ENCODE results near the gene PAXX. TPM values are rescaled to one million over a fixed set of nuclear protein-coding genes. Genes with fewer than 3 reads are reported as not detected.

PAXX gene
- total RNA-seq, 1 experiment from 2014 or later = 89.0 TPM

GRCh38 chr9:136951541-136952320 lies 40.5 kb upstream of the PAXX start, which contains the start of gene LCN12:
TSS of gene LCN12 (plus strand) at chr9:136952273. CDS start at chr9:136952328, 55 bp downstream.
- no peaks in the 10 kb centered on the region for H3K27me3 ChIP-seq (ENCODE audit: insufficient read depth, low read length)
- no peak for ATAC-seq
- no peaks in the 10 kb centered on the region for H3K9me3 ChIP-seq (ENCODE audit: control insufficient read depth in 1 of 2, insufficient read depth in 1 of 2, low read depth in 1 of 2, low read length in 2 of 2)
- H3K27ac ChIP-seq (ENCODE audit: low read depth, low read length) = no peak within 1 kb of the TSS
- BruUV-seq (replicated peaks) = no TSS peak
- no peak within 1 kb of the TSS for H2AFZ ChIP-seq (ENCODE audit: low read depth, low read length, poor library complexity, severe bottlenecking)
- ChIA-PET RAD21 (ENCODE audit: low non-redundant PET in 1 of 2, low total read pairs in 2 of 2, uncharacterized antibody in 2 of 2, unreplicated experiment in 2 of 2) (no interaction called here), CTCF (interaction anchor here (0.5 to 1.5 kb wide), 3 partner anchors 40 to 95 kb away, joined by 3 to 4 read pairs (median 3); no protein-coding TSS in a partner anchor), POLR2A (interaction anchor here (1.0 kb wide), 1 partner anchor 27 kb away, joined by 3 read pairs; no protein-coding TSS in a partner anchor)
- TF ChIP-seq CBX3 (IDR thresholded peaks at IDR 0.05; ENCODE audit: low read depth) (no peak), REST (IDR thresholded peaks at IDR 0.05; ENCODE audit: low read depth) (no peak), RAD21 (IDR thresholded peaks at IDR 0.05; ENCODE audit: low read depth) (no peak), JUND (IDR thresholded peaks at IDR 0.05) (no peak), ZBTB33 (IDR thresholded peaks at IDR 0.05; ENCODE audit: extremely low read depth, insufficient replicate concordance, low read length) (no peak), EGR1 (IDR thresholded peaks at IDR 0.05; ENCODE audit: low read depth) (no peak), EZH2phosphoT487 (IDR thresholded peaks at IDR 0.05; ENCODE audit: borderline replicate concordance) (no peak), ZNF274 (IDR thresholded peaks at IDR 0.05; ENCODE audit: low read depth, low read length) (no peak), FOSL1 (IDR thresholded peaks at IDR 0.05; ENCODE audit: low read depth) (no peak), POLR2AphosphoS5 (IDR thresholded peaks at IDR 0.05; ENCODE audit: low read depth, low read length) (no peak), SIN3A (IDR thresholded peaks at IDR 0.05; ENCODE audit: low read depth) (no peak), ZFX (IDR thresholded peaks at IDR 0.05) (no peak)
- H4K20me1 ChIP-seq (ENCODE audit: insufficient read depth) = no peaks in the 10 kb centered on the region
- no peak within 1 kb of the TSS for H3K4me3 ChIP-seq (replicated peaks in 1 of 2; ENCODE audit: low read depth in 1 of 2, low read length in 2 of 2)
- H3K36me3 ChIP-seq (ENCODE audit: control insufficient read depth in 1 of 2, insufficient read depth in 2 of 2, low read length in 2 of 2) = no peaks in the 10 kb centered on the region
- no peak within 1 kb of the TSS for H3K4me2 ChIP-seq (ENCODE audit: low read length)
- H3K9me2 ChIP-seq (ENCODE audit: insufficient read depth) = no peaks in the 10 kb centered on the region
- no peaks in the 10 kb centered on the region for H3K79me2 ChIP-seq (ENCODE audit: insufficient read depth, low read length)
- peaks cover 20 to 40% of the 10 kb centered on the region in 2 experiments for H3K4me1 ChIP-seq (ENCODE audit: control insufficient read depth in 1 of 2, insufficient read depth in 2 of 2, low read length in 2 of 2)
- intact Hi-C loops (cut with micrococcal nuclease) = no loop called here
- no peak for DNase-seq (ENCODE audit: low read depth, low spot score)
- H3K9ac ChIP-seq (ENCODE audit: low read length) = no peak within 1 kb of the TSS

Measured in HCT116 (cell line).